Liver (tissue), 9 donors: ENCODE measurements around the gene EML2. TPM values are rescaled to one million over a fixed set of nuclear protein-coding genes. Genes with fewer than 3 reads are reported as not detected.

Source experiments
- DNase-seq: peaks from one replicate; pipeline ENCODE4 v3.0.0-alpha.2; 2017; ENCODE audit warnings: low spot score
- H3K27ac ChIP-seq, 2 donors: one replicate each; pipeline ENCODE4 v1.7.0; 2013; ENCODE audit warnings: inconsistent platforms in 2 of 2, low read length in 2 of 2, control low read depth in 1 of 2, low read depth in 1 of 2, mild to moderate bottlenecking in 1 of 2
- H3K27me3 ChIP-seq, 4 donors: one replicate each; pipeline versions ENCODE4 v1.6.1 to v1.7.0; 2013; ENCODE audit warnings: low read length in 3 of 4, inconsistent platforms in 1 of 4, mild to moderate bottlenecking in 1 of 4, moderate library complexity in 1 of 4; ENCODE audit not compliant: control insufficient read depth in 4 of 4, insufficient read depth in 4 of 4
- H3K36me3 ChIP-seq, 4 donors: one replicate each; pipeline versions ENCODE4 v1.6.1 to v1.7.0; 2013; ENCODE audit warnings: low read length in 3 of 4, mild to moderate bottlenecking in 3 of 4, low read depth in 1 of 4, moderate library complexity in 1 of 4; ENCODE audit not compliant: control insufficient read depth in 4 of 4, insufficient read depth in 3 of 4
- H3K4me1 ChIP-seq, 4 donors: one replicate each; pipeline versions ENCODE4 v1.6.1 to v1.7.0; 2013; ENCODE audit warnings: low read length in 3 of 4, mild to moderate bottlenecking in 3 of 4, moderate library complexity in 1 of 4; ENCODE audit not compliant: control insufficient read depth in 4 of 4, insufficient read depth in 4 of 4
- H3K4me3 ChIP-seq, 3 donors: one replicate each; pipeline versions ENCODE4 v1.6.1 to v1.7.0; 2013; ENCODE audit warnings: low read length in 3 of 3, control low read depth in 1 of 3, low read depth in 1 of 3, mild to moderate bottlenecking in 1 of 3
- H3K9ac ChIP-seq, 2 donors: one replicate each; pipeline ENCODE4 v1.7.0; 2013; ENCODE audit warnings: low read length in 2 of 2, mild to moderate bottlenecking in 2 of 2, moderate library complexity in 2 of 2, control low read depth in 1 of 2, low read depth in 1 of 2
- H3K9me3 ChIP-seq, 4 donors: one replicate each; pipeline versions ENCODE4 v1.6.1 to v1.7.0; 2013; ENCODE audit warnings: low read length in 3 of 4; ENCODE audit not compliant: control insufficient read depth in 4 of 4
- ATF3 ChIP-seq: IDR thresholded peaks from 2 replicates; pipeline ENCODE4 v1.6.1; 2016; ENCODE audit warnings: antibody characterized with exemption
- CTCF ChIP-seq: fragments of 150-350 bp; IDR thresholded peaks from 2 replicates; pipeline ENCODE4 v1.5.1; 2017; ENCODE audit warnings: improper control_type of control experiment, low read depth, low read length; ENCODE audit not compliant: missing input control
- EGR1 ChIP-seq, 2 donors: IDR thresholded peaks; 2 replicates each; pipeline ENCODE4 v1.6.1; 2016 to 2018; ENCODE audit warnings: antibody characterized with exemption in 2 of 2, low read depth in 2 of 2
- FOXA1 ChIP-seq: IDR thresholded peaks from 2 replicates; pipeline ENCODE4 v1.6.1; 2016; ENCODE audit warnings: antibody characterized with exemption
- FOXA2 ChIP-seq: IDR thresholded peaks from 2 replicates; pipeline ENCODE4 v1.6.1; 2016; ENCODE audit warnings: antibody characterized with exemption
- GABPA ChIP-seq, 2 donors: IDR thresholded peaks in 1 of 2; conservative IDR thresholded peaks in 1 of 2; 2 replicates each; pipeline ENCODE4 v1.6.1; 2016; ENCODE audit warnings: antibody characterized with exemption in 2 of 2, mild to moderate bottlenecking in 1 of 2, moderate library complexity in 1 of 2
- HNF4A ChIP-seq, 2 donors: conservative IDR thresholded peaks; 2 replicates each; pipeline ENCODE4 v1.6.1; 2016; ENCODE audit warnings: antibody characterized with exemption in 2 of 2, mild to moderate bottlenecking in 2 of 2
- HNF4G ChIP-seq: IDR thresholded peaks from 2 replicates; pipeline ENCODE4 v1.6.1; 2016; ENCODE audit warnings: antibody characterized with exemption
- JUND ChIP-seq, 2 donors: IDR thresholded peaks; 2 replicates each; pipeline ENCODE4 v1.6.1; 2016; ENCODE audit warnings: antibody characterized with exemption in 2 of 2
- MAX ChIP-seq: IDR thresholded peaks from 2 replicates; pipeline ENCODE4 v1.6.1; 2016; ENCODE audit warnings: antibody characterized with exemption
- NR2F2 ChIP-seq: IDR thresholded peaks from 2 replicates; pipeline ENCODE4 v1.6.1; 2016; ENCODE audit warnings: antibody characterized with exemption
- RAD21 ChIP-seq, 2 donors: IDR thresholded peaks; 2 replicates each; pipeline ENCODE4 v1.6.1; 2016; ENCODE audit warnings: antibody characterized with exemption in 2 of 2, mild to moderate bottlenecking in 2 of 2
- REST ChIP-seq: IDR thresholded peaks from 2 replicates; pipeline ENCODE4 v1.6.1; 2016; ENCODE audit warnings: antibody characterized with exemption, mild to moderate bottlenecking
- RXRA ChIP-seq, 2 donors: IDR thresholded peaks; 2 replicates each; pipeline ENCODE4 v1.6.1; 2017 to 2018; ENCODE audit warnings: antibody characterized with exemption in 2 of 2, mild to moderate bottlenecking in 1 of 2
- SP1 ChIP-seq: IDR thresholded peaks from 2 replicates; pipeline ENCODE4 v1.6.1; 2018; ENCODE audit warnings: antibody characterized with exemption, mild to moderate bottlenecking
- TAF1 ChIP-seq: conservative IDR thresholded peaks from 2 replicates; pipeline ENCODE4 v1.6.1; 2016; ENCODE audit warnings: antibody characterized with exemption, mild to moderate bottlenecking
- YY1 ChIP-seq: IDR thresholded peaks from 2 replicates; pipeline ENCODE4 v1.6.1; 2016; ENCODE audit warnings: antibody characterized with exemption, mild to moderate bottlenecking
- ZBTB33 ChIP-seq: IDR thresholded peaks from 2 replicates; pipeline ENCODE4 v1.6.1; 2016; ENCODE audit warnings: antibody characterized with exemption
- WGBS: extraction: QIAGEN DNeasy Blood & Tissue Kit; methylation state at CpG from one replicate; pipeline ENCODE4 v1.1.7; 2013; 5-methylcytosine and 5-hydroxymethylcytosine counted together
- polyA plus RNA-seq, 2 donors: library from polyadenylated mRNA; stranded (reverse) in 1 of 2; unstranded in 1 of 2; fragments of 200-250 nt in 1 of 2; fragments of >200 nt in 1 of 2; fragmentation: Nextera tagmentation in 1 of 2; extraction: Ambion mirVana in 1 of 2; gene quantifications; one replicate each; pipeline versions ENCODE4 v1.2.1 to v1.2.3, GENCODE V29; 2013 to 2015
- total RNA-seq, 2 donors: library from RNA; depleted of rRNA; stranded (reverse); fragments of >200 nt; gene quantifications; one replicate each; pipeline ENCODE4 v1.2.3, GENCODE V29; 2014
- donor health status: healthy.
- donor health status: healthy.
- donor health status: healthy.
- donor health status: healthy.
- donor health status: healthy.

EML2 gene
- total and polyA plus RNA-seq, 4 donors, result 1.1 to 10.4 (median 9.0) TPM

- Histone ChIP-seq H3K9ac (no peak overlapping the region), H3K9me3 (no peaks in the 10 kb centered on the region), H3K4me1 (peaks cover 4 to 19% (median 13%) of the 10 kb centered on the region in 4 donors), H3K27me3 (peaks cover 0 to 5% (median 4%) of the 10 kb centered on the region in 4 donors), H3K27ac (peak overlapping the region in 1 of 2 donors; percentile 37), H3K4me3 (peak overlapping the region in 1 of 3 donors; percentile 45), H3K36me3 (peaks cover 0 to 18% (median 8%) of the 10 kb centered on the region in 4 donors)
- TF ChIP-seq REST (no peak), JUND (IDR thresholded peaks at IDR 0.05) (no peak), SP1 (peak; percentile 21), GABPA (IDR thresholded peaks at IDR 0.05 in 1 of 2, conservative IDR thresholded peaks at IDR 0.05 in 1 of 2) (peak in 1 of 2 donors; percentile 14), NR2F2 (no peak), TAF1 (no peak), RAD21 (IDR thresholded peaks at IDR 0.05) (peak; percentile 68 to 78), EGR1 (IDR thresholded peaks at IDR 0.05; ENCODE audit: low read depth in 2 of 2) (no peak), FOXA2 (no peak), HNF4G (no peak), MAX (no peak), YY1 (peak; percentile 37), ATF3 (no peak), CTCF (peak; percentile 91), HNF4A (conservative IDR thresholded peaks at IDR 0.05) (no peak), FOXA1 (no peak), ZBTB33 (no peak), RXRA (IDR thresholded peaks at IDR 0.05) (no peak)
- DNase-seq, result peak; percentile 83
- WGBS, result 4% methylated on average over 51 of the region's 51 CpGs
Observed at GRCh38 chr19:45681391-45682015, 42.3 kb upstream of the EML2 start.
